ENCODE results near the gene METTL18.
"Not testable (repeated sequence)": the region's sequence is repeated elsewhere in the genome, so short reads cannot be mapped to it uniquely, and the experiment has no call there.

The METTL18 gene

DNA sequence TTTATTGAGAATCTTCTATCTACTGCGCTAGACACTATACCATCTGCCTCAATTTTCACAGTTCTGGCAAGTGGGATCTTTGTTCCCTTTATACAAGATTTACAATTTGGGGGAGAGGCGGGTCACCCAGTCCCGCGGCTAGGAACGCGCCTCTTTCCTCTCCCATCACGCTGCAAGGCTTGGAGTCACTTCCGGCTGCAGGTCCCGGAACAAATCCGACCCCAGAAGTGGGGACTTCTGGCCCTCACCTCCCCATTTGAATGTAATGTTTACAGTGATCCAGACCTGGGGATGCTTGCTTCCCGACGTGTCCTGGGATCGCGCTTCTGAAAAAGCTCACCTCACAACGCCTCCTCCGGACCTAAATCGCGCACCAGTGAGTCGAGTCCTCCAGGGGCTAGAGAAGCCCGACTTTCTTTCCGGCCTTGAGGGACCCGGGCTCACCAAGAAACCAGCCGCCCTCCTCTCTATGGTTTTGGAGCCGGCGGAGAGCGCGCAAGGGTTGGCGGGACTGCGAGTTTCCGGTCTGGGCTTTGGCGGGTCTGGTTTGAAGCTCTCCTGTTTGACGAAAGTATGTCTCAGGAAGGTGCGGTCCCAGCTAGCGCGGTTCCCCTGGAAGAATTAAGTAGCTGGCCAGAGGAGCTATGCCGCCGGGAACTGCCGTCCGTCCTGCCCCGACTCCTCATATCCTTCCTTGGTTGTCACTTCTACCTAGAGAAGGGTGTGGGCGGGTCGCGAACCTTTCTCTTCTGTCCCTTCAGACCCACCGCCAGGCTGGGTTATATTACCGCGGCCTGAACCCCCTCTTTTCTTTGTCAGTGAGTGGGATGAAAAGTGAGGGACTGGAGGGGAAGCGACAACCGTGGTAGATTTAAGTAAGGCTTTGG, at the start of gene METTL18:
Gene METTL18 (minus strand): TSS at position 378 of the 887 bp plus-strand sequence. CDS start 1,212 bp downstream, outside the sequence.
- in situ Hi-C loops (cut with MboI; ENCODE audit: low sequenced_read_pairs): no loop called here

DNA sequence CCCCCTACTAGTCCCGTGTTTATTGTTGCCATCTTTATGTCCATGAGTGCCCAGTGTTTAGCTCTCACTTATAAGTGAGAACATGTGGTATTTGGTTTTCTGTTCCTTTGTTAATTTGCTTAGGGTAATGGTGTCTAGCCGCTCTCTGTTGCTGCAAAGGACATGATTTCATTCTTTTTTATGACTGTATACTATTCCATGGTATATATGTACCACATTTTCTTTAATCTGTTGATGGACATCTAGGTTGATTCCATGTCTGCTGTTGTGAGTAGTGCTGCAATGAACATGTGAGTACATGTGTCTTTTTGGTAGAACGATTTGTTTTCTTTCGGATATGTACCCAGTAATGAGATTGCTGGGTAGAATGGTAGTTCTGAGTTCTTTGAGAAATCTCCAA, 44.2 kb upstream of the METTL18 start:
- in situ Hi-C loops (cut with MboI; ENCODE audit: low sequenced_read_pairs): no loop called here

GRCh38 chr1:169836198-169836597, 41.5 kb upstream of the METTL18 start:
- in situ Hi-C loops (cut with MboI; ENCODE audit: low sequenced_read_pairs): no loop called here

- in situ Hi-C loops (cut with MboI; ENCODE audit: low sequenced_read_pairs): no loop called here
Observed at GRCh38 chr1:169835647-169836046, 40.9 kb upstream of the METTL18 start.

DNA sequence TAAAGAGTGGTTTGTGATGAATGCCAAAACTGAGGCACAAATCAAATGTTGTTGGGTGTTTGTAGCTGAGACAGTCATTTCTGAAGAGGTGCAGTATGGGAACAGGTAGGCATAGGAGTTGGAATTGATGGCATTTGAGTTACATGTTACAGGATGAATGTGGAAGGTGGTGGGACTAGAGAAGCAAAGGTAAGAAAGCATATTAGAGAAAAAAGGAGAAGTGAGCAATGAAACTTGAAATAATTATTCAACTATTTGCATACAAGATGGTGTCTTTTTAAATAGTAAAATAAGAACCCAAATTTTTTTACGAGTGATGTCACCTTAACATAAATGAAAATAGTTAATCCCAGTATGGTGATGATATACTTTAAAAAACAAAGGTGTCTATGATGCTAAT, 40.2 kb upstream of the METTL18 start:
- in situ Hi-C loops (cut with MboI; ENCODE audit: low sequenced_read_pairs): no loop called here

DNA sequence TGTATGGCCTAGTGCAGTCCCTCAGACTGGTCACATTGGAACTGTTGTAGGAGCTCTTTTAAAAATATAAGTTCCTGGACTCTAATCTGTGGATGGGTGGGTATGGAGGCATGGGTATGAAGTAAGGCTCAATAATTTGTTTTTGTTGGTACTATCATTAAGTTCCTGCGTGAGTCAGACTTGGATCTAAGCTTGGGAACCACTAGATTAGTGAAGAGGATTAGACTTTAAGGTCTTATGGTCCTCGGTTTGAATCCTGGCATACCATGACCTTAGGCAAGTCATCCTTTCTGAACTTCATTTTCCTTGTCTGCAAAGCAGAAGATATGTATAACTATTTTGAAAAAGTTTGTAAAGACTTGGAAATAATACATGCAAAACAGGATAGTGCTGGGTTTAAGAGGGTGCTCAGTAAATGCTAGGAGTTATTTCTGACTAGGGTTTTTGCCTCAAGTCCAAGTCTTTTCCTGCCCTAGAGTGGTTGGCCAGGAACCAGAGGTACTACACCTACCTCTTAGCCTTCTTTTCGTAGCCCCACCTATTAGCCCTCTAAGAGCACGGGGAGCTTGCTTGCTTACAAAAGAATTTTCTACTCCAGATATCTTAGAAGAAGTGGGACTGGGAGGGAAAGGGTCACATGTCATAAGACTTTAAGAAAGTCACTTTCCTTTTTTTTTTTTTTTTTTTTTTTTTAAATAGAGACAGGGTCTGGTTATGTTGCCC, 38.6 kb upstream of the METTL18 start:
- in situ Hi-C loops (cut with MboI; ENCODE audit: low sequenced_read_pairs): no loop called here

- in situ Hi-C loops (cut with MboI; ENCODE audit: low sequenced_read_pairs): no loop called here
Observed at GRCh38 chr1:169829671-169830070, 35.0 kb upstream of the METTL18 start.

GRCh38 chr1:169824153-169824552, 29.4 kb upstream of the METTL18 start:
- in situ Hi-C loops (cut with MboI; ENCODE audit: low sequenced_read_pairs): no loop called here

DNA sequence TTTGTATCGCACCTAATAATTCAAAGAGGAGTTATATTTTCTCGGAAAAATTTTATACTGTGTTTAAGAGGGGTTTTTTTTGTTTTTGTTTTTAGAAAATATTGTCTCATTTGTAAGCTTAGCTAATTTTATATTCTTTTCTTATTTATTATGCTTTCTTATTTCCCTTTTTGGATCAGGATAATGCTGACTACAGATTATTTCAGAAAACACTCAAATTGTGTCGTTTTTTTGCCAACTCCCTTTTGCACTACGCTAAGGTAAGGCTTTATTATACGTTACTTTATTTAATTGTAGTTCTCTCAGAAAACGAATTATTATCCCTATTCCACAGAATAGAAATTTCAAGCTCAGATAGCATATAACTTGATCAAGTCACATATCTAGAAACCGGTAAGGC, 26.8 kb upstream of the METTL18 start:
- in situ Hi-C loops (cut with MboI; ENCODE audit: low sequenced_read_pairs): no loop called here

DNA sequence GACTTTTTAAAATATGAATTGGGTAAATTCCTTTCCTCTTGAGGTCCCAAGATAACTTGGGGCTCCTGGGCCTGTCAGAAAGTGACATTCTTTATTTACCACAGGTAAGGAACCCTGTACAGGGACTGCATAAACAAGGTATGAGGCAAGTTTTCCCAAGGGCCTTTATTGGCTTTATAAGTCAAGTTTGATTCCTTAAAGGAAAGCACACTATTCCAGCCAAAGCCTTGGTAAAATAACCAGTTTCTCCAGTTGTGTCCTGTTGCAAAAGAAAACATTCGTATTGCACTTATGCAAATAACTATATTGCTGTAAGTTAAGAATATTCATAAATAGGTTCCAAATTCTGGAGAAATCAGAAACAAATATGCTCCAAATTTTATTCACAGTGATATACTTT, 21.9 kb upstream of the METTL18 start:
- in situ Hi-C loops (cut with MboI; ENCODE audit: low sequenced_read_pairs): no loop called here

- in situ Hi-C loops (cut with MboI; ENCODE audit: low sequenced_read_pairs): no loop called here
Observed at GRCh38 chr1:169814265-169814664, 19.6 kb upstream of the METTL18 start.

GRCh38 chr1:169812131-169812530, 17.4 kb upstream of the METTL18 start:
- in situ Hi-C loops (cut with MboI; ENCODE audit: low sequenced_read_pairs): no loop called here

GRCh38 chr1:169811418-169812035, 16.8 kb upstream of the METTL18 start:
- in situ Hi-C loops (cut with MboI; ENCODE audit: low sequenced_read_pairs): not testable (repeated sequence)

GRCh38 chr1:169809370-169810095, 14.8 kb upstream of the METTL18 start:
- in situ Hi-C loops (cut with MboI; ENCODE audit: low sequenced_read_pairs): no loop called here

DNA sequence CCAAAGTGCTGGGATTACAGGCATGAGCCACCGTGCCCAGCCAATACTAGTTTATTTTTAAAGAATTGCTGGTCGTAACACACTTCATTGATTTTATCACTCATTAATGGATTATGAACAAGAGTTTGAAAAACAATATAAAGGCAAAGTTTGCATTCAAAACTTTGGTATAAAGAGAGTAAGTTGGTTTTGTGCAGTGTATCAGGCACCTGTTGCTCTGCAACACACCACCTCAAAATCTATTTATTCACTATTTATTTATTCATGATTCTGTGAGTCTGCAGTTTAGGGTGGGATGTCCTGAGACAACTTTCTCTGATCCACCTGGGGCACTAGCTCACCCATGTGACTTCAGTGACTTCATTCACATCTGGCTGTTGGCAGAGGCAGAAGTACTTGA, 10.2 kb upstream of the METTL18 start:
- in situ Hi-C loops (cut with MboI; ENCODE audit: low sequenced_read_pairs): no loop called here

- in situ Hi-C loops (cut with MboI; ENCODE audit: low sequenced_read_pairs): no loop called here
Observed at GRCh38 chr1:169802888-169803287, 8.2 kb upstream of the METTL18 start.

DNA sequence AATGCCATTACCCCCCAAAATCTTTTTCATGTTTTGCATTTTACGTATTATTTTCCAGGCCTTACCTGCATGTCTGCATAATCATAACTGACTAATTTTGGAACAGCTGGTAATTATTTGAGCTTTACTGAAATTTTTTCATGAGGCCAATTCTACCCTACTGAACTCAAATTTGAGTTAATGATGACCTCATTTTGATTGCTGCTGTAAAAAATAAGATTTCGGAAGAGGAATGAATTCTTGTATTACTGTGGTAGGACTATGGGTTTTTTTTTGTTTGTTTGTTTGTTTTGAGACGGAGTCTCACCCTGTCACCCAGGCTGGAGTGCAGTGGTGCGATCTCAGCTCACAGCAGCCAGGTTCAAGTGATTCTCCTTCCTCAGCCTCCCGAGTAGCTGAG, 2.6 kb upstream of the METTL18 start:
- in situ Hi-C loops (cut with MboI; ENCODE audit: low sequenced_read_pairs): no loop called here

DNA sequence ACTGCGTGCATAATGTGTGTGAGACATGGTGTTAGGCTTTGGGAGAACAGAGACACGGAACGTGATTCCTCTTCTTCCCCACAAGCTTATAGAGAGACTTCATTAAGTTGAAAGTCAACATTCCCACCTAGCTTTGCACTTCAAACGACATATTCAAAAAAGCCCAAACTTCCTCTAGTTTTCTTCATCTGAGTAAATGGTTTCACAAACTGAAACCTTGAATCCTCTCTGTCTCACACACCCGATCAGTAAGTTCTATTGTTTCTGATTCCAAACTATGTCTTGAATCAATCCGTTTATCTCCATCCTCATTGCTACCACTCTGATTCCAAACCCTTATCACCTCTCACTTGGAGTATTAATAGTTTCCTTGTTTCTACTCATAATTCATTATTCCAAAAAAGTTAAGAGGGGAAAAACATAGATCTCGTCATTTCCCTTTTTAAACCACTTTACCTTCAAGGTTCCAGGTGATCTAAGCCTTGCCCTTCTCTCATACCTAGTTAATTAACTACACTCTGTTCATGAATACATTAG, 1.6 kb upstream of the METTL18 start:
- in situ Hi-C loops (cut with MboI; ENCODE audit: low sequenced_read_pairs): no loop called here

DNA sequence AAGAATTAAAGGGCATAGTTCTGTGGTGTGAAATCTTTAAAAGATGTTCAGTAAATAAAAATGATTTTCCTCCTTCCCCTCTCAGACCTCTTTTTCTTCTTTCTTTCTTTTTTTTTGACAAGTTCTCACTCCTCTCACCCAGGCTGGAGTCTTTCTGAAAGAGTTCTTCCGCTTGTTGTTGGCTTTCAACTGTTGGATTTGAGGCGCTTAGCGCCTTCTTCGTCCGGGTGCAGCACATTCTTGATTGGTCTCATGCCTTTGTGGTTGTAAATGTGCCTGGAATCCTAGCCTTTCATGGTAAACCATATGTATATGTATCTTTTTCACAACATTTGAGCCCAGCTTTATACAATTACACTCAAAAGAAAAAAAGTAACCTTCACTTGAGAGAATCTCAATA, 980 bp upstream of the METTL18 start:
- in situ Hi-C loops (cut with MboI; ENCODE audit: low sequenced_read_pairs): no loop called here

- in situ Hi-C loops (cut with MboI; ENCODE audit: low sequenced_read_pairs): no loop called here
Observed at GRCh38 chr1:169793730-169794129, 977 bp downstream of the METTL18 start.

DNA sequence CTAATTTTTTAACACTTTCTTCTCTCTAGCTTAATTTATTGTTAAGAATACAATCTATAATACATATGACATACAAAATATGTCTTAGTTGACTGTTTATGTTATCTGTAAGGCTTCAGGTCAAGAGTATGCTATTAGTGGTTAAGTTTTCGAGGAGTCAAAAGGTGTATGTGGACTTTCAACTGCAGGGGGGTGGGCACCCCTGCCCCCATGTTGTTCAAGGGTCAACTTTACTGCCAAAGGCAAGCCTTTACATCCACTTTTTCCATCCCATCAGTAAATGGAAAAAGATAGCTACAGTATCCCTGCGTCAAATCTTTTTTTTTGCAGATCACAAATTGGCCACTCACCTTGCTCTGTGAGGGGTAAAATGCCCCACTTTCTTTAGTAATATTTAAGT, 6.3 kb downstream of the METTL18 start:
- in situ Hi-C loops (cut with MboI; ENCODE audit: low sequenced_read_pairs): no loop called here
